ENCODE results near the gene ARL10. TPM values are rescaled to one million over a fixed set of nuclear protein-coding genes. Genes with fewer than 3 reads are reported as not detected.
A peak's percentile ranks its signal among the peaks of the same experiment; 100 is the strongest.

ARL10 gene
- total RNA-seq, 2 donors from 2014 or later: 1.3 to 2.8 TPM

- no peak for TF ChIP-seq CTCF (IDR thresholded peaks at IDR 0.05)
- Histone ChIP-seq H3K9ac (ENCODE audit: low read depth in 2 of 2, low read length in 2 of 2) (peak overlapping the region; percentile 93 to 99), H3K4me3 (peak overlapping the region; percentile 97), H3K36me3 (no peaks in the 10 kb centered on the region), H3K27me3 (no peaks in the 10 kb centered on the region), H3K9me3 (no peaks in the 10 kb centered on the region), H3K27ac (peak overlapping the region; percentile 91), H3K4me1 (no peaks in the 10 kb centered on the region)
- intact Hi-C loops (cut with DNase I): loop anchor here (10.0 kb wide), 1 partner anchor 119 kb away; the partner anchor contains the start of gene RNF44
- DNase-seq: no peak
Observed at GRCh38 chr5:176415240-176415951, 50.1 kb downstream of the ARL10 start.

GRCh38 chr5:176415952-176416924 is 51.0 kb downstream of the ARL10 start, which contains the start of gene CLTB:
TSS of gene CLTB (minus strand) at chr5:176416539. CDS start at chr5:176416363, 176 bp downstream.
- Histone ChIP-seq H3K9me3 (no peaks in the 10 kb centered on the region), H3K27me3 (no peaks in the 10 kb centered on the region), H3K4me1 (no peaks in the 10 kb centered on the region), H3K27ac (peak within 1 kb of the TSS; percentile 91), H3K4me3 (peak within 1 kb of the TSS; percentile 97), H3K9ac (ENCODE audit: low read depth in 2 of 2, low read length in 2 of 2) (peak within 1 kb of the TSS; percentile 93 to 99), H3K36me3 (no peaks in the 10 kb centered on the region)
- peak; percentile 51 for TF ChIP-seq CTCF (IDR thresholded peaks at IDR 0.05)
- peak; percentile 91 for DNase-seq
- intact Hi-C loops (cut with DNase I): loop anchor here (10.0 kb wide), 1 partner anchor 119 kb away; the partner anchor contains the start of gene RNF44

GRCh38 chr5:176416965-176417364 is 51.7 kb downstream of the ARL10 start:
- peak overlapping the region; percentile 52 to 70 for H3K9ac ChIP-seq (ENCODE audit: low read depth in 2 of 2, low read length in 2 of 2)
- no peaks in the 10 kb centered on the region for H3K4me1 ChIP-seq
- H3K9me3 ChIP-seq: no peaks in the 10 kb centered on the region
- H3K4me3 ChIP-seq: peak overlapping the region; percentile 6
- DNase-seq: no peak
- no peak for TF ChIP-seq CTCF (IDR thresholded peaks at IDR 0.05)
- H3K27ac ChIP-seq: peak overlapping the region; percentile 49
- intact Hi-C loops (cut with DNase I): loop anchor here (10.0 kb wide), 1 partner anchor 118 kb away; the partner anchor contains the start of gene RNF44
- no peaks in the 10 kb centered on the region for H3K36me3 ChIP-seq
- H3K27me3 ChIP-seq: no peaks in the 10 kb centered on the region

- DNase-seq: no peak
- H3K27ac ChIP-seq: no peak overlapping the region
- no peaks in the 10 kb centered on the region for H3K27me3 ChIP-seq
- H3K4me1 ChIP-seq: no peaks in the 10 kb centered on the region
- H3K9me3 ChIP-seq: no peaks in the 10 kb centered on the region
- no peak overlapping the region for H3K9ac ChIP-seq (ENCODE audit: low read depth in 2 of 2, low read length in 2 of 2)
- intact Hi-C loops (cut with DNase I): loop anchor here (10.0 kb wide), 1 partner anchor 117 kb away; the partner anchor contains the start of gene RNF44
- no peaks in the 10 kb centered on the region for H3K36me3 ChIP-seq
- no peak for TF ChIP-seq CTCF (IDR thresholded peaks at IDR 0.05)
- H3K4me3 ChIP-seq: no peak overlapping the region
Observed at GRCh38 chr5:176418251-176418650, 53.0 kb downstream of the ARL10 start.

- H3K36me3 ChIP-seq: no peaks in the 10 kb centered on the region
- DNase-seq: no peak
- no peak overlapping the region for H3K4me3 ChIP-seq
- no peaks in the 10 kb centered on the region for H3K27me3 ChIP-seq
- intact Hi-C loops (cut with DNase I): no loop called here
- no peak overlapping the region for H3K27ac ChIP-seq
- no peaks in the 10 kb centered on the region for H3K9me3 ChIP-seq
- H3K9ac ChIP-seq (ENCODE audit: low read depth in 2 of 2, low read length in 2 of 2): no peak overlapping the region
- no peak for TF ChIP-seq CTCF (IDR thresholded peaks at IDR 0.05)
- H3K4me1 ChIP-seq: no peaks in the 10 kb centered on the region
Observed at GRCh38 chr5:176420086-176420485, 54.8 kb downstream of the ARL10 start.

All from colonic mucosa (tissue), 4 donors.